HepG2 (cell line): ENCODE data around the gene GCN1. TPM values are rescaled to one million over a fixed set of nuclear protein-coding genes. Genes with fewer than 3 reads are reported as not detected.
A peak's percentile ranks its signal among the peaks of the same experiment; 100 is the strongest.

Source experiments
- HNF1B ChIP-seq: sonication (generic); formaldehyde crosslinking; IDR thresholded peaks from 2 replicates; pipeline ENCODE4 v1.5.1; 2020; ENCODE audit warnings: mild to moderate bottlenecking, moderate library complexity, missing genetic modification reagents
- HOMEZ ChIP-seq: IDR thresholded peaks from 2 replicates; pipeline ENCODE4 v1.6.1; 2016; ENCODE audit warnings: low read depth
- MED8 ChIP-seq: sonication (generic); formaldehyde crosslinking; IDR thresholded peaks from 2 replicates; pipeline ENCODE4 v1.8.1; 2023; ENCODE audit warnings: mild to moderate bottlenecking, missing genetic modification reagents; ENCODE audit not compliant: insufficient replicate concordance
- MXD4 ChIP-seq: IDR thresholded peaks from 2 replicates; pipeline ENCODE4 v1.6.1; 2016; ENCODE audit warnings: mild to moderate bottlenecking, missing biosample characterization, missing genetic modification reagents
- NCOA2 ChIP-seq: sonication (generic); formaldehyde crosslinking; IDR thresholded peaks from 2 replicates; pipeline ENCODE4 v1.8.0; 2022; ENCODE audit warnings: inconsistent platforms
- PATZ1 ChIP-seq: sonication (generic); formaldehyde crosslinking; IDR thresholded peaks from 2 replicates; pipeline ENCODE4 v1.4.0; 2020; ENCODE audit warnings: missing genetic modification reagents
- PPARG ChIP-seq: conservative IDR thresholded peaks from 2 replicates; pipeline ENCODE4 v1.6.1; 2016; ENCODE audit warnings: missing biosample characterization, missing genetic modification reagents
- RFX1 ChIP-seq: fragments of 450-650 bp; IDR thresholded peaks from 2 replicates; pipeline ENCODE4 v1.6.1; 2017
- SMAD3 ChIP-seq: sonication (generic); formaldehyde crosslinking; IDR thresholded peaks from 2 replicates; pipeline ENCODE4 v1.4.0; 2020; ENCODE audit warnings: missing genetic modification reagents
- SOX13 ChIP-seq, 3 experiments: fragments of 450-650 bp in 1 of 3; sonication (generic) in 1 of 3; formaldehyde crosslinking in 1 of 3; IDR thresholded peaks in 2 of 3; conservative IDR thresholded peaks in 1 of 3; 2 replicates each; pipeline versions ENCODE4 v1.5.0 to v1.6.1; 2016 to 2020; ENCODE audit warnings: antibody characterized with exemption in 1 of 3, mild to moderate bottlenecking in 1 of 3, missing compliant biosample characterization in 1 of 3, missing genetic modification reagents in 1 of 3, moderate library complexity in 1 of 3
- UBTF ChIP-seq: sonication (generic); formaldehyde crosslinking; IDR thresholded peaks from 2 replicates; pipeline ENCODE4 v1.4.0; 2020; ENCODE audit warnings: mild to moderate bottlenecking, missing genetic modification reagents
- YEATS4 ChIP-seq: sonication (generic); formaldehyde crosslinking; IDR thresholded peaks from 2 replicates; pipeline ENCODE4 v1.4.0; 2020; ENCODE audit warnings: missing genetic modification reagents, borderline replicate concordance
- ZBTB37 ChIP-seq: sonication (generic); formaldehyde crosslinking; IDR thresholded peaks from 2 replicates; pipeline ENCODE4 v1.4.0; 2020; ENCODE audit warnings: mild to moderate bottlenecking, missing genetic modification reagents
- ZKSCAN8 ChIP-seq: IDR thresholded peaks from 2 replicates; pipeline ENCODE4 v1.6.1; 2016; ENCODE audit warnings: borderline replicate concordance, missing genetic modification reagents, missing compliant biosample characterization
- ZNF788 ChIP-seq: sonication (generic); formaldehyde crosslinking; IDR thresholded peaks from 2 replicates; pipeline ENCODE4 v1.5.0; 2020; ENCODE audit warnings: mild to moderate bottlenecking, missing genetic modification reagents, borderline replicate concordance
- polyA plus RNA-seq, 8 experiments: library from polyadenylated mRNA; depleted of rRNA in 3 of 8; stranded (reverse) in 7 of 8; unstranded in 1 of 8; fragments of >200 nt; fragmentation: Illumina TruSeq in 4 of 8; extraction: Trizol in 4 of 8; gene quantifications; 2 replicates each; pipeline versions ENCODE4 v1.2.1 to v1.2.3, GENCODE V29; 2011 to 2016; ENCODE audit warnings: low read depth in 4 of 8, missing spikeins in 1 of 8, mixed read lengths in 1 of 8; ENCODE audit not compliant: insufficient read depth in 1 of 8
- total RNA-seq, 5 experiments: library from RNA; depleted of rRNA; stranded (reverse); fragments of >200 nt; fragmentation: Illumina TruSeq; extraction: Trizol; gene quantifications; 2 replicates each; pipeline ENCODE4 v1.2.3, GENCODE V29; 2016; ENCODE audit warnings: low read depth in 1 of 5

The GCN1 gene
- total and polyA plus RNA-seq, 2 of the 13 experiments (the other 11 are each of a cell fraction or from before 2014, with no cell fraction given): 58.2 to 83.0 TPM

GRCh38 chr12:120227233-120228040, 32.9 kb upstream of the GCN1 start (continued):
- TF ChIP-seq ZKSCAN8 (CRISPR knock-in tag) (peak; percentile 24; the same call in 1 of the 2 replicates), HNF1B (CRISPR knock-in tag) (no peak), ZBTB37 (CRISPR knock-in tag) (0 out of 2 replicates have a peak, but pooled peaks have one; percentile 48), PPARG (0 out of 2 replicates have a peak, but pooled peaks have one; percentile 14), RFX1 (no peak), SMAD3 (CRISPR knock-in tag) (no peak), HOMEZ (no peak), NCOA2 (CRISPR knock-in tag) (peak; percentile 53; the same call in 1 of the 2 replicates), UBTF (no peak), SOX13 (IDR thresholded peaks at IDR 0.05) (no peak), SOX13 (CRISPR knock-in tag; conservative IDR thresholded peaks at IDR 0.05 in 1 of 2, IDR thresholded peaks at IDR 0.05 in 1 of 2) (0 out of 4 replicates have a peak, but pooled peaks of 1 of the 2 experiments have one; percentile 17), MXD4 (CRISPR knock-in tag) (no peak), ZNF788 (CRISPR knock-in tag) (no peak), PATZ1 (peak; percentile 85), YEATS4 (CRISPR knock-in tag) (no peak), MED8 (CRISPR knock-in tag) (no peak)
